ENCODE results near the gene KLF7.

Gene KLF7

GRCh38 chr2:207092818-207093217 lies 72.9 kb downstream of the KLF7 start:
- DNase-seq (ENCODE audit: low spot score): no peak

GRCh38 chr2:207091928-207092327 lies 73.8 kb downstream of the KLF7 start:
- DNase-seq (ENCODE audit: low spot score): no peak

- DNase-seq (ENCODE audit: low spot score): no peak
Measured at GRCh38 chr2:207091176-207091575, 74.6 kb downstream of the KLF7 start.

DNA sequence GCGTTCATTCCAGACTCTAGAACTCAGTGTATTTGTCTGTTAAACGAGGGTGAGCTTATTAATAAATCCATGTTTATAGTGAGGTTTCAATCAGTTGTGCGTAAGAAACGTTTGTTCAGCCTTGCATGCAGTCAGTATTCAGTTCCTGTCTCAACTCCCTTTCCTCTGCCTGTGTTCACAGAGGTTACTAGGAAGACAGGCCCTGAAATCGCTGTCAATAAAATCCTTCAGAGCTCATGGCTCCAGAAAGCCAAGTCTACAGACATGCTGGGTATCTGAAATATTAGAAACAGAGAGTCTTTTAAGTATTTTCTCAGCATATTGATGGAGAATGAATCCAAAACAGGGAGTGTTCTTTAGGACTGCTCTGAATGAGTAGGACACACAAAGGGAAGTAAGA lies 75.4 kb downstream of the KLF7 start:
- DNase-seq (ENCODE audit: low spot score): no peak

DNA sequence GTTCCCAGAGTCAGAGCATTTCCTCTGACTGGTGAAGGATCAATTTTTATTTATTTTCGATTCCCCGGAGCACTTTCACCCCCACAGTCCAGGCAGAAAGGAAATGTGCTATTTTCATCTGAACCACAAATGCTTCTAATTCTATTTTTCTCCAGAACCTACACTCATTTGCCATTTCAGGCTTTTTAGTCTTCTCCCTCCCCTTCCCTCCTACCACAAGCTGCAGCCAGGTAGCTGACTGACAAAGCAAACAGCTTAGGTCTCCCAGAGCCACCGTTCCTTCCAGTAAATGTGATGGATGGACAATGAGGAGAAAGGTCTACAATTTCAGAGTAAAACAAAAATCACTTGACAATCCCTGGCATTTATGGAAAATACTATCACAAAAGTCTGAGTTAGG lies 76.9 kb downstream of the KLF7 start:
- no peak for DNase-seq (ENCODE audit: low spot score)

DNA sequence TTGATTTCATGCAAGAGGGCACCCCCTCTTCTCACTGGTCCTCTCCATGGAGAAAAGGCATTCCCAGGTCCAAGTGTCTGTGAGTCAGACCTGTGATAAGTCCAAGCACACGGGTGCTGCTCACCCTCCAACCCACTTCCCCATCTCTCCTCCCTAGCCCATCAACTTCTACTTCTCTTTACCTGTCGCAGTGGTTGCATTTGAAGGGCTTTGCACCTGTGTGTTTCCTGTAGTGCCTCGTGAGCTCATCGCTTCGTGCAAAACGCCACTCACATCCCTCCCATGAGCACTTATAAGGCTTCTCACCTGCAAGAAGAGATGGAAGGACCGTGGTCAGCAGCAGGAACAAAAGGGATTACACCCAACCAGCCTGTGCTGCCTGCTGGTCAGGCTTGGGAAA lies 77.5 kb downstream of the KLF7 start:
- no peak for DNase-seq (ENCODE audit: low spot score)

- no peak for DNase-seq (ENCODE audit: low spot score)
Measured at GRCh38 chr2:207087046-207087902, 78.5 kb downstream of the KLF7 start.

- DNase-seq (ENCODE audit: low spot score): no peak
Measured at GRCh38 chr2:207086136-207086535, 79.6 kb downstream of the KLF7 start.

DNA sequence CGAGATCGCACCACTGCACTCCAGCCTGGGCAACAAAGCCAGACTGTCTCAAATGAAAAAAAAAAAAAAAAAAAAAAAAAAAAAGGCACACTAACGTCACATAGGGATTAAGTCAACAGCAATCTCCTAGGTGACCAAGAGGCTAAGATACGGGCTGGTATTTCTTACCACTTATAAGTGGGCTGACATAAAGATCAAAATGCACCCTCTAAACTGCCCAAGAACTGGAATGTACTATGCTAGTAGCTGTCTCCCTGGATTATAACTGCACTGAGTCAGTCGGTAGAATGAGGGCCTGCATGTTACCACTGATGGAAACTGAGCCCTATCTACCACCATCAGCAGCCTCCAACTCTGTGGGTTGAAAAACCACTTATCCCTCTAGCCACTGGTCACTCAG lies 80.6 kb downstream of the KLF7 start:
- DNase-seq (ENCODE audit: low spot score): no peak

DNA sequence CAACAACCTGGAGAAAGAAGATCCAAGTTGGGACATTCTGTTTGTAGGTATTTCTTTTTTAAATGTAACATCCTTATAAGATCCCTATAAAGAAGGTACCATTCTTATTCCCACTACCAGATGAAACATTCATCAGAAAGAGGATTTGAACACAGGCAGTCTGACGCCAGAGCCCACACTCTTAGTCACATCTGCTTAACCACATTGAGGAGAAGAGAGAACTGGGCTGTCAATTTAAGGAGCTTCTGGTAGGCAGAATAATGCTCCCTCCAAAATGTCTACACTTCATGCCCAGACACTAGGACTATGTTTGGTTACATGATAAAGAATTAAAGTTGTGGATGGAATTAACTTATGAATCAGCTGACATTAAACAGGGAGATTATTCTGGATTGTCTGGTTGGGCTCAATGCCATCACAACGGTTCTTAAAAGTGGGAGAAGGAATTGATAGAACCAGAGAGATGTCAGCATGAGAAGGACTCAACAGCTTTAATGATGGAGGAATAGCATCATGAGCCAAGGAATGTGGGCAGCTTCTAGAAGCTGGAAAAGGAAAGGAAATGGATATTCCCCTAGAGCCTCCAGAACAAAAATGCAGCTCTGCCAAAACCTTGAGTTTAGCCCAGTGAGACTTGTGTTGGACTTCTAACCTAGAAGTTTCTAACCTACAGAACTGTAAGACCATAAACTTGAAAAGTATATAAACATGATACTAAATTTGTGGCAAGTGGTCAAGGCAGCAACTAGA lies 82.2 kb downstream of the KLF7 start:
- DNase-seq (ENCODE audit: low spot score): no peak

DNA sequence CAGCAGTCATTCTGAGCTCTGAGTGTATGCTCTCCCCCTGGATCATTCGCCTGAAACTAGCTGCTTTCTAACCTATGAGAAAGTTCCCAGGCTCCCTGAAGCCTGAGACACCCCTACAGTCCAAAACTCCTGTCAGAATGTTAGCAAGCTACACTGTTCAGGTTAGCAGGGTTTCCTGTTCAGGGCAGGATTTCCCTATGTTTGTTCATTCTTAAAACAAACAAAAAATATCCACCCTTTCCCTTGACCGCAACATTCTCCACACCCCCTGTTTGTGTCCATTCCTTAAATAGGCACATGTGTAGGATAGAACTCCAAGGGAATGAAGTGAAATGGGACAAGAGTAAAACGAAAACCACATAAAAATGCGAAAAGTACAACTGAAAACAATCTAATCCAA lies 83.1 kb downstream of the KLF7 start:
- DNase-seq (ENCODE audit: low spot score): no peak

- DNase-seq (ENCODE audit: low spot score): no peak
Measured at GRCh38 chr2:207078186-207078798, 87.5 kb downstream of the KLF7 start.

DNA sequence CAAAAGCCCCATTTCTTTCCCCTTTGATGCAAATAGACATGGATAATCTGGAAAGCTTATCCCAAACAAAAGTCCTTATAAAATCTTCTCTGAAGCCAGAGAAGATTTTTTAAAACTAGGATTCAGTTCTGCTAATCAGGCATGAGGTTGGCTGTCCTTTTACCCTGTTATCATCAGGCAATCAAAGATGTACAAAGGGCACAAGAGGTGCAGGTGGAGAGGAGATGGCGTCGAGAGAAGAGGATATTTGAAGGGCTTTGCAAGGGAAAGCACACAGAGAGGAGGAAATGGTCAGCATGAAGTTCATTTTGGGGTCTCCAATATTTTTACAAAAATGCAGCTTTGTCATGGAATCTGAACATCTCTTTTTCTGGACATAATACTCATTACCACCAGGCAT lies 88.5 kb downstream of the KLF7 start:
- no peak for DNase-seq (ENCODE audit: low spot score)

- DNase-seq (ENCODE audit: low spot score): no peak
Measured at GRCh38 chr2:207075456-207075855, 90.3 kb downstream of the KLF7 start.

- peak; percentile 64 for DNase-seq (ENCODE audit: low spot score)
Measured at GRCh38 chr2:207073801-207074678, 91.7 kb downstream of the KLF7 start.

GRCh38 chr2:207073412-207073800 lies 92.3 kb downstream of the KLF7 start:
- peak; percentile 41 for DNase-seq (ENCODE audit: low spot score)

DNA sequence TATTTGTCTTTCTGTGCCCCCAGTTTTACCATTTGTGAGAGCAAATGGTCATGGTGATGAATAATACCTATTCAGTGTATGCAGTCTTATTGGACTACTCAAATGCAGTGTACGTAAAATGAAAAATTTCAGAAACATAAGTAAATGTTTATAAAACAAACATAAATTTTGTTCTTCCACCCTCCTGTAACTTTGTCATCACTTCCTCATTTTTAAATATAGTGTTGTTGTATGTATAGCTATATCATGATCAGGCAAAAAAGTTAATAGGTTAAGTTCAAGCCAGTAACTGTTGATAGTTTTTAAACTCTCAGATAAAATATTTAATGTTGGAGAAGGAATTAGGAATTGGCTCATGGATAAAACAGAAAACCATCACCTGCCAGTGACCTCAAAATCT lies 93.2 kb downstream of the KLF7 start:
- no peak for DNase-seq (ENCODE audit: low spot score)

- no peak for DNase-seq (ENCODE audit: low spot score)
Measured at GRCh38 chr2:207071820-207072219, 93.9 kb downstream of the KLF7 start.

DNA sequence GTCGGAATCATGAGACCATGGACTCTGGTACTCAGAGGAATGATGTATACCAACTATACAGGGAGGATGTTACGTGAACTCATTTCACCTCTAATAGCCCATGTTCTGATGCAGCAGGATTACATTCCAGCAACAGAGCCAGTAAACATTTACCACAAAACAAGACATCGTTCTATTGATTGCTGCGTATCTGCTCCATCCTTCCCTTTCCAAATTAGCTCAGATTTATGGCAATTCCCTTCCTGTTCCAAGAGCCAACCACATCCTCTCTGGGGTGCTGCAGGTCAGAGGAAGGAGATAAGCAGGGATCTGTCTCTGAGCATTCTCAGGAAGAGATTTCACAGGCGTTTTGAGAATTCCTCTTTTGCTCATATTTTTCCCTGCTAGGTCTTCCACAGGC lies 98.3 kb downstream of the KLF7 start:
- DNase-seq (ENCODE audit: low spot score): no peak

GRCh38 chr2:207066791-207067460 lies 98.8 kb downstream of the KLF7 start:
- no peak for DNase-seq (ENCODE audit: low spot score)

DNA sequence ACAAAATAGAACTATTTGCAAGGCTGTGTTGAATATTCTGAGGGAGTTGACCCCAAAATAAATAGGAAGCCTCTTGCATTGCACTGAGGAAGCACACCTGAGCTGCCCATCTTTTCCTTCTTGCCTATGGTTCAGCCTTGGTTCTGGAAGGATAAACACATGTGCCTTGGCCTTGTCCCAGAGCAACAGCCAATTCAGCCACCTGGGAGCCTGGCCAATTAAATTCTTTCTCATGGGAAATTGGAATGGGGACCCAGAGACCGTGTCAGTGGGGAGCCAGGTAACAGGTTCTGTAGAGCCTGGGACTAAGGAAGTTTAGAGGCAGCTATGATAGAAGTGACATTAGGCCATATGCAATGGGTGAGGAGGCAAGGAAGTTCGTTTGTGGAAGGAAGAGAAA lies 99.6 kb downstream of the KLF7 start:
- DNase-seq (ENCODE audit: low spot score): no peak
